DMS79 (cell line): ENCODE data around the gene PIK3R6.
"Not testable (repeated sequence)": the region's sequence is repeated elsewhere in the genome, so short reads cannot be mapped to it uniquely, and the experiment has no call there.

ENCODE experiments used
- DNase-seq: peaks from one replicate; lab custom pipeline; 2025; lab: John Stamatoyannopoulos, UW

The PIK3R6 gene

DNA sequence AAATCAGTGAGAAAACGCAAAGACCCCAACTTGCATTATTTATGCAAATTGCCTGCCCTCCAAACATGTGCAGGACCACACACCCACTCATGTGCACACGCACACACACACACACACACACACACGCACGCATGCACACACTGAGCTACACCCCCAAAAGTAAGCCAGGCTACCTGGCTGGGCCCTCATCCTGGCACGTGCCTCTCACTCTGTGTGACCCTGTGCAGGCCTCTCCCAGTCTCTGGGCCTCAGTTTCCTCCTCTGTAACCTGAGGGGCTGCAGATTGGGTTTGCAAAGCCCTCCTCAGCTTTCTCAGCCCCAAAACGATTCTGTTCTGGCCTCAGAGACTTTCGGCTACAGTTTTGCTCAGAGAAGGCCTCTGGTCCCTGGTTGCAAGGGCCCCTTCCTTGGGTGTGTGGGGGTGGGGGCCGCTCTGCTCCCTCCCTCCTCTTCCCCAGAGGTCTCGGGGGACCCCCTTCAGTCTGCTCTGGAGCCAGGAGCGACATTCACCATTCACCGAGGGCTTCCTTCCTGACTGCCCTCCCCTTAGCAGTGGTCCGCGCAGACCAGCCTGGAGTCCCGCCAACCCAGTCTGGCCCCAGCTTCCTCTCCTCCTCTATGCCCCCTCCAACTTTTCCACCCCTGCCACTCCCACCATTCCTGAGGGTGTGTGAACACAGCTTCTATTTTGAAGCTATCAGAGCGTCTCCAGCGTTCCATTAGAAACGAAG, 5.4 kb upstream of the PIK3R6 start:
- no peak for DNase-seq

DNA sequence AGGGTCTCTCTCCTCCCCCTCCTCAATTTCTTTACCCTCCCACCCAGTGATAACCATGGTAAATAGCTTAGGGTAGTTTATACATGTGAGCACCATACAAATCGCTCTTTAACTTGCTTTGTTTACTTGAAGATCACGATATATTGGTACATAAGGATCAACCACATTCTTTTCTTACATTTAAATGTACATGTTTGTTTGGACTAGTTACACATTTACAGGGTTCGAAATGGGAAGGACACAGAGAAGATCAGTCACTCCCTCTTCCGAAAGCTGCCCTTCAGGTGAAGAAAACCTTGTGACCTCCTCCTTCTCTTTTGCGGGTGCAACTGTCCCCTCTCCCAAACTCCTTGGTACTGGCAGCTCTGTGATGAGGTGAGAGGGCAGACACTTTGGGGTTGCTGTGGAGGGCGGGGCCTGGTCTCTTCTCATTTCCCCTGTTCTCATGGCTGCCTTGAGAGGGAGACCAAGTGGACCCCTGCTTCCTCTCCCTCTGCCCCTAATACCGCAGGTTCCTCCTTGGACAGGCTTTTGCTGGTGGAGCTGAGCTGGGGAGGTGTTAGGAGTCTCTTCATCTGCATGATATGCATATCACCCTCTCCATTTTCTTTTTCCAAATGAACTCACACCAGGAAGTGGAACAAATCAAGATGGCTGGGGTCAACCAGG, 4.7 kb upstream of the PIK3R6 start:
- no peak for DNase-seq

GRCh38 chr17:8871081-8871581, 3.7 kb upstream of the PIK3R6 start:
- DNase-seq: no peak

DNA sequence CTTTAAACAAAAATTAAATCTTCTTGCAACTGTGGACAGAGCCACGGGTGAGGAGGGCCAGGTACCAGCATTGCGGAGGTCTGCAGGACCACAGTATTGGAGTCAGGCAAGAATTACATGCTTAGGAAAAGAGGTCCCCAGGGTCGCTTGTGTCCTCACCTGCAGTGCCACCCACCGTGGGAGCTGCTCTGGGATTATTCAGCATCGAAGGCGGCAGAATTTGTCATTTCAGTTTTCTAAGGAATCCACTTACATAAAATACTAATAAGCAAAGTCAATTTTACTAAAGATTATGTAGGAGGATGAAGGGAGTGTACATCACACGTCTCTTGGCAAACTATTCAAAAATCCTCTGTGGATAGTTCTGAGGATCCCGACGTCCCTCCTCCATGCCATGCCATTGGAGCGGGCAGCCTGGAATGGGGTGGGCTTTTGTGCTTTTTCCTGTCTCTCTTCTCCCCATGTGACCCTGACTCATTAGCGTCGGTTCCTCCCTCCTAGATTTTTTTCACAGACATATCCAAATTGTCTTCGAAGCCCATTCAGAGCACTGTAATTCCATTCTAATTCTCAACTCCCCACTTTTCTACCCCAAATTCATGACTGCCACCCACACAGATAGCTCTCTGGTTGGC, 3.0 kb upstream of the PIK3R6 start:
- DNase-seq: no peak

DNA sequence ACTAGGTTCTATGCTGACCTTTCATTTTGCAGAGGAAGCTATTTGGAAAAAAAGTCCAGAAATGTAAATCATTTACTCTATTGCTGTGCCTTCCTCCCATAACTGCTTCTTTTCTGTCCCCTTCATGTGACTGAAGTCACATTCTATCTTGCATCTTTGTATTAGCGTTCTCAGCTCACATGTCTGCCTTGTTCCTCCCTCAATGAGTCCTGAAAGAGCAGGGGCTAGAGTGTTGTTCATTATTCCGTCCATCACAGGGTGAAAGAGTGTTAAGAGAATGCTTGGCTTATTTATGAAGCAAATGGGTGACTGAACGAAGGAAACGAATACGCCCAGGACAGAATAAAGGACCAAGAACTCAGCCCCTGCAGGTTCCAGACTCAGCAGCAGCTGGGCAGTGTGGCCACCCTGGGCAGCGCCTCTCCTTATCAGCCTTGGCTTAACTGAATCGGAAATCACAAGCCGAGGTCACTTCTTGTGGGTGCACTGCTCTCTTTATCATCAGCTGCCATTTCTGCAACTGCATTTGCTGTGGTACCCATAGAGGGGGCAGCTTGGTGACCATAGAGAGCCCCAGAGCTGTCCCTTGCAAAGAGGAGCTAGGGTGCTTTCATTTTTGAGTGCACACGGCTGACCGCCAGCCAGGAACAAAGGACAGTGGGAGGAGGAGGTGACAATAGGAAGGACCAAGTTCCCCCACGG, 1.8 kb upstream of the PIK3R6 start:
- DNase-seq: no peak

- no peak for DNase-seq
Observed at GRCh38 chr17:8868529-8868951, 1.1 kb upstream of the PIK3R6 start.

DNA sequence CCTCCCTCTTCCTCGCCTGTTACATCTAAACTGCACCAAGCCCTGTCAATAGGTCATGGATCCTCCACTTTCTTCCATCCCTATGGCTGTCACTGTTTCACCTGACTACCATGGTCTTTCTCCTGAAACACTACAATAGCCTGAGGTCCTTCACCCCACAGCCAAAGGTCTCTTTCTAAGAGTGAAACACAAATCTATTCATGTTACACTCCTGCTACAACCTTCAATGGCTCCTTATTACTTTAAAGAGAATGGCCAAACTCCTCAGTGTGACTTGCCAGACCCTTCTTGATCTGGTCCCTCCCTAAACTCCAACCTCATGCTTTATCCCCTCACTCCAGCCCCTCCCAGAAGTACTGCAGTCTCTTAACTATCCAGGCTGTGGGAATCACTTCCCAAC, 618 bp upstream of the PIK3R6 start:
- no peak for DNase-seq

- no peak for DNase-seq
Observed at GRCh38 chr17:8865811-8866210, 1.7 kb downstream of the PIK3R6 start.

DNA sequence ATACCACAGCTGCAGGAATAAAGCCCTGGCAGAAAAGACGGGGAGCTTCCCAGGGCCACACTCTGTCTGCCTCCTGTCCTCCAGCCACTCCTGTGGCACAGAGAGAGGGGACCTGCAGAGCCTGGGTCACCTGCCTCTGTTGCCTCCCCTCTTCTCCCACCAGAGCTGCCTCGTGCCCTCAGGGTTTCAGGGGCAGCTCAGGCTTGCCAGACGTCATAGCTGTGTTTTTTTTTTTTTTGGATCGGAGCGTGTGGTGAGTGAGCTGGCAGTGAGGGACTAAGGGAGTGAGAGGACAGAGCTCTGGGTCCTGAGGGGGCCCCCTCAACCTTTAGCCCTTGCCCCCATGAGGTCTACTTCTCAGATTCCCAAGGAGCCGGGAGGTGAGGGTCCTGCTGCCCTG, 2.1 kb downstream of the PIK3R6 start:
- no peak for DNase-seq

DNA sequence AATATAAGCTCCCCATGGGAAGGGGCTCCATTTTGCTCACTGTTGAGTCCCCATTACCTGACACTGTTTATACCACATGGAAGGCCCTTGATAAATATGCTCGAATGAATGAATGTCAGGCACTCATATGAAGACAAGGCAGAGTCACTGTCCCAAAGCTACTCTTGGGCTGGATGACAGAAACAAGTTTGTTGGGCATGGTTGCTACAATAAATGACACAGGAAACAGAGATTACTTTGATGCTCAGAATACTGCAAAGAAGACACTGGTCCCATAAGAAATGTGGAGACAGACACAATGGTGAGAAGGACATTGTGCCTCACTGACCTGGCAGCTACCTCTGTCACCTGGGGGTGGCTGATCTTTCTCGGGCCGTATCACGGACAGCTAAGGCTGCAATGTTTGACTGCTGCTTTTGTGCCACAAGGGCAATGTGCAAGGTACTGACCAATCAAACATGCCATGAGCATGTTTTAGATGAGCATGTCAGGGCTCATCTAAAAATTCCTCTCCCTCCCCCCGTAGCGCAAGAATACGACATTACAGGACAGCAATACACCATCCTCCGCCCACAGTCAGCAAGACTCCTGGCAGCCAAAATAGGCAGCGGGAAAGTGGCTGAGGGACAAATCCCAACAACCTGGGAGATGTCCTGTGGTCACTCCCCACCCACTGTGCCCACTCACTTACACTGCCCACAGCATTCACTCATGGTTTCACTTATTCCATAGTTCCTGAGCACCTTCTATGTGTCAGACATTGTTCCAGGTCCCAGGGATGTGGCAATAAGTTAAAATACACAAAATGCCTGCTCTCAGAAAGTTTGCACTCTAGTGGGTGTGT, 5.0 kb downstream of the PIK3R6 start:
- no peak for DNase-seq

GRCh38 chr17:8861495-8862181, 5.8 kb downstream of the PIK3R6 start:
- no peak for DNase-seq

DNA sequence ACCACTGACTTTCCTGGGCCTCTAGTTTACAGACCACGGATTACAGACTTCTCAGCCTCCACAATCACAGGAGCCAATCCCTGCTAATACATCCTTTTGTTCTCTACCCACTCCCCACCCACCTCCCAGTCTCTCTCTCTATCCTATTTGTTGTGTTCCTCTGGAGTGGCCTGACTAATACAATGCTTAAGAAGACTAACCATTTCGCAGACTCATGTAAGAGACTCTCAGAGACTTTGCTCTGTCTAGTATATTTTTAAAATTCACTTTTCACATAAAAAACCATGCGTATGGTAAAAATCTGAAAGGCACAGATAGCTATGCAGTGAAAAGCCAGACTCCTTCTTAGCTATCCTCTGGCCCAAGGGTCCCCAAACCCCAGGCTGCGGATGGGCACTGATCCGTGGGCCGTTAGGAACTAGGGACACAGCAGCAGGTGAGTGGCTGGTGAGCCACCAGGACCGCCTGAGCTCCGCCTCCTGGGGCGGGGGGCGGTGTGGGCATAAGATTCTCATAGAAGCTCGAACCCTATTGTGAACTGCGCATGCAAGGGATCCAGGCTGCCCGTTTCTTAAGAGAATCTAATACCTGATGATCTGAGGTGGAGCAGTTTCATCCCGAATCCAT, 7.6 kb downstream of the PIK3R6 start:
- no peak for DNase-seq

DNA sequence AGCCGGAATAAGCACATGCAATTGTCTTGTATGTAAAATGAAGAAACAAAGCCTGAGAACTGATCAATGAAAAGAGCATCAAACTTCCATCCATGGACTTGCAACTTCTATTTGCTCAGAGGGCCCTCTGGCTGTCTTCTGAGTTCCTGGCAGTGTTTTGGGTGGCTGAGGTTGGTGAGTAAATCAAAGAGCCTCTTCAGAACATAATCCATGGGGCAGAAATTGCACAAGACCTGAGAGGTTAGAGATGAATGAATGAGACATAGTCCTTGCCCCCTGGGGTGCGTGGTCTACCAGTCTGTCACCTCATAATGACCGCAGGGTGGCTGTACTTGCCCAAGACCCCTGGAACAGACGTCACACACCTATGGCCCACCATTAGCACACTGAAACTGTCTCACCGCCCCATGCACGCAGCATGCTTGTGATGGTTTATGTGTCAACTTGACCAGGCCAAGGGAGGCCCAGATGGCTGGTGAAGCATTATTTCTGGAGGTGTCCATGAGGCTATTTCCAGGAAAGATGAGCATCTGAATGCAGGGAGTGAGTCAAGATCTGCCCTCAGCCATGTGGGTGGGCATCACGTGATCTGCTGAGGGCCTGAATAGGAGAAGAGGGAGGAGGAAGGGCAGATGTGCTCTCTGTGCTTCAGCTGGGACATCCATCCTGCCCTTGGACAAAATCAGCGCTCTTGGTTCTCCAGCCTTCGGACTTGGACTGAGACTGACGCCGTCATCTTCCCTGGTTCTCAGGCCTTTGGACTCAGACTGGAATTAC, 8.3 kb downstream of the PIK3R6 start:
- DNase-seq: no peak

DNA sequence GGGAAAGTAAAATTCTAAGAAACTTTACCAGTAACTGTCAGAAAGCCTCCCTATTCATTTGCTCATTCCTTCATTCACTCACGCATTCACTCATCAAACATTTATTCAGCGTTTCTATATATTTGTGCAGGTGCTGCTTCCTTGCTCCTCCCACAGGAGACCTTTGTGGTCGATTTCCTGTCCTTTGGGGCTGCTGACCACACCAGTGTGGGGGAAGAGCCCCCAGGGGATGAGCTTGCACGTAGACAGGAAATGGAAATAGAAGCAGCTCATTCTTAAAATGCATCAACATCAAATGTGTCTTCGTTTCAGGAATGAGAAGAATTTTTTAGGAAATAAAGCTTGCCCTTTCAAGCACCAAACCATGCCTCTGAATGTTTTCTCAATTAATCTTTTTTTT, 9.6 kb downstream of the PIK3R6 start:
- DNase-seq: no peak

DNA sequence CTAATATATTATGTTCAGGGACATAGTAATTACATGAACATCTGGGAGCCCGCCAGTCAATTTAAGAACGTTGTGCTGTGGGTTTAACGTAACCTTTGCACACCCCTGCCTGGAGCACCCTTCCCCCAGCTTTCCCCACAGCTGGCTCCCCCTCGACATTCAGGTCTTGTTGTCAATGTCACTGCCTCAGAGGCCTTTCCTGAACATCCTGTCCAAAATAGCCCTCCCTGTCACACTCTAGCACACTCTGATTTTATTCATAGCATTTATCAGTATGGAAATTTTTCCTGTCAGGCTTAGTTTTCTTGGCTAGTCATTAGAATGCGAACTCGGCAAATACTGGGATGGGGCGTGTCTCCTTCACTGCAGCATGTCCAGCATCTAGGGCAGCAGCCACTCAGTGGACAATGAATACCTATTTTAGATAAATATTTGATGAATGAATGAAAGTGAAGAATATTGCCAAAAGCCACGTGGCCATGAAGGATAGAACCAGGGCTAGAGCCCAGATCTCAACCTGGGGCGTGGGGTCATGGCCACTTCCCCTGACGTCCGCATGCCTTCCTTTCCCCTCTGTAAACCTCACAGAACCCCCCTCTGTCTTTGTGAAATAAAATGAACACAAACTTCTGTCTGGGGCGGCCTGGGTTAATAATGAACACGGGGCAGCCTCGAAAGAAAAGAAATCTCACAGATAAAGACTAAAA, 10.5 kb downstream of the PIK3R6 start:
- DNase-seq: no peak

- DNase-seq: not testable (repeated sequence)
Observed at GRCh38 chr17:8856205-8856603, 11.3 kb downstream of the PIK3R6 start.

DNA sequence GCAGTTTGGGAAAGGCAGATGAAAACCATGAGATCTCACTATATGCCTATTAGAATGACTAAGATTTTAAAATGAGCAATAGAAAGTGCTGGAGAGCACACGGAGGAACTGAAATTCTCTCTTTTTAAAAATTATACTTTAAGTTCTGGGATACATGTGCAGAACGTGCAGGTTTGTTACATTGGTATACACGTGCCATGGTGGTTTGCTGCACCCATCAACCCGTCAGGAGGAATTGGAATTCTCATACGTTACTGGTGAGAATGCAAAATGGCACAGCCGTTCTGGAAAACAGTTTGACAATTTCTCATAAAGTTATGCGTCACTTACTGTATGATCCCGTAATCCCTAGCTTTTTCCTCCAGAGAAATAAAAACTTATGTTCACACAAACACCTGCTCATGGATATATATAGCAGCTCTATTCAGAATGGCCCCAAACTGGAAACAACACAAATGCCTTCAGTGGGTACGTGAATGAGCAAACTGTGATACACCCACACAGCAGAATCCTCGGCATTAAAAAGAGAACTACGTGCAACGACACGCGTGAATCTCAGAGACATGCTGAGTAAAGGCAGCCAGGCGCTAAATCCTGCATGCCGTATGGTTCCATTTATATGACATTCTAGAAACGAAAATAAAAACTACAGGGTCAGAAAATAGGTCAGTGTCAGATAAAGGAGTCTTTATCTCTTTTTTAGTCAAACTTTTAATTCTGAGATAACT, 11.8 kb downstream of the PIK3R6 start:
- DNase-seq: no peak

DNA sequence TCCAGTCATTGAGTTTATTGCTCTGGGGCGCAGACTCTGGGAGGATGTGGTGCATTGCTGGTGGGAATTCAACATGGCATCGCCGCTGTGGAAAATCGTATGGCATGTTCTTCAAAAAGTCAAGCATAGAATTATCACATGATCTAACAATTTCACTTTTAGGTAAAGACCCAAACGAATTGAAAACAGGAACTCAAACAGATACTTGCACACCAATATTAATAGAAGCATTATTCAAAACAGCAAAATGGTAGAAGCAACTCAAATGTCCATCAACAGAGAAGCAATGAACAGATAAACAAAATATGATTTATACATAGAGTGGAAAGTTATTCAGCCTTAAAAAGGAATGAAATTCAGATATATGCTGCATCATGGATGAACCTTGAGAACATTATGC, 15.9 kb downstream of the PIK3R6 start:
- no peak for DNase-seq
